ENCODE data around the gene LIMA1.
"Not testable (repeated sequence)": the region's sequence is repeated elsewhere in the genome, so short reads cannot be mapped to it uniquely, and the experiment has no call there.

LIMA1 gene

DNA sequence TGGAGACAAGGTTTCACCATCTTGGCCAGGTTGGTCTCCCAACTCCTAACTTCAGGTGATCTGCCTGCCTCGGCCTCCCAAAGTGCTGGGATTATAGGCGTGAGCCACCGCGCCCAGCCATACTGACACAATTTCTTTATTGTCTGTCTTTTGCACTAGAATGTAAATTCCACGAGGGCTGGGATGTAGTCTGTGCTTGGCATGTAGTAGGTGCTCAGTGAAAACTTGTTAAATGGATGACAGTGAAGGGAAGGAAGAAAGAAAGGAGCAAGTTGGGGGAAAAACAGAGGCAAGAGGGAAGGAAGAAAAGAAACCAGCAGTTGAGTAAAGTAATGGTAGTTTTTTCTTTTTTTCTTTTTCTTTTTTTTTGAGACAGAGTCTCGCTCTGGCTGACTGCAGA lies 53.1 kb downstream of the LIMA1 start:
- Histone ChIP-seq H3K4me1 (ENCODE audit: control insufficient read depth, insufficient read depth, low read length) (peaks cover 4% of the 10 kb centered on the region), H3K27me3 (ENCODE audit: control insufficient read depth, insufficient read depth, low read length) (no peaks in the 10 kb centered on the region), H3K9me3 (replicated peaks; ENCODE audit: low read length) (no peaks in the 10 kb centered on the region), H3K36me3 (ENCODE audit: insufficient read depth, low read length) (no peaks in the 10 kb centered on the region), H3K4me2 (ENCODE audit: low read length) (no peak overlapping the region), H3K9ac (ENCODE audit: low read depth, low read length) (no peak overlapping the region), H3K4me3 (ENCODE audit: low read length) (no peak overlapping the region)

DNA sequence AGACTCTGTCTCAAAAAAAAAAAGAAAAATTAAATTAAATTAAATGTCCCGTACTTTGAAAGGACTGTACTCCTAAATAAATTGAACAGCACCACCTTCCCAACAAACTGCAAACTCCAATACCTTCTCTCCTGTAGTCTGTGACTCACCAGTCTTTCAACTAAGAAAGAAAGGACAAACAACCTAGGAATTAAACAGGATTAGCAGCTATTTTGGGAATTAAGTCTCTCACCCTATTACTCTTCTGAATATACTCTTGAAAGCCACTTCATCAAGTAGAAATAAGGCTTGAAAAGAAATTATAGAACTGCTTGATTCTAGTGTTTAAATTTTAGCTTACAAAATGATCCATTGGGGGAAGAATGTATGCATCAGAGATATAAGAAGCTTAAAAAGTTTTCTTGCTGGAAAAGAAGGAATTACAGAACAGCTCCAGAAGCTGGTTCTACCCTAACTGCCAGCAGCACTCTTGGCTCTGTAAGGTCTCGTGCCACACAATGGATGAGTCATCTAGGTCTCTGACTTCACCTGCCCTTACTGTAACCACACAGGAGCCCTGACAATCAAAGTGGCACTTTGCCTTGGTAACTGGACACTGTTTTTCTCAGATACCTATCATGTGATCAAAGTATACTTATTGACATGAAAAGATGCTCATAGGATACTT lies 59.2 kb downstream of the LIMA1 start:
- Histone ChIP-seq H3K4me1 (ENCODE audit: control insufficient read depth, insufficient read depth, low read length) (peaks cover 13% of the 10 kb centered on the region), H3K36me3 (ENCODE audit: insufficient read depth, low read length) (peaks cover 6% of the 10 kb centered on the region), H3K9ac (ENCODE audit: low read depth, low read length) (no peak overlapping the region), H3K27me3 (ENCODE audit: control insufficient read depth, insufficient read depth, low read length) (no peaks in the 10 kb centered on the region), H3K4me3 (ENCODE audit: low read length) (no peak overlapping the region), H3K9me3 (replicated peaks; ENCODE audit: low read length) (no peaks in the 10 kb centered on the region), H3K4me2 (ENCODE audit: low read length) (no peak overlapping the region)

DNA sequence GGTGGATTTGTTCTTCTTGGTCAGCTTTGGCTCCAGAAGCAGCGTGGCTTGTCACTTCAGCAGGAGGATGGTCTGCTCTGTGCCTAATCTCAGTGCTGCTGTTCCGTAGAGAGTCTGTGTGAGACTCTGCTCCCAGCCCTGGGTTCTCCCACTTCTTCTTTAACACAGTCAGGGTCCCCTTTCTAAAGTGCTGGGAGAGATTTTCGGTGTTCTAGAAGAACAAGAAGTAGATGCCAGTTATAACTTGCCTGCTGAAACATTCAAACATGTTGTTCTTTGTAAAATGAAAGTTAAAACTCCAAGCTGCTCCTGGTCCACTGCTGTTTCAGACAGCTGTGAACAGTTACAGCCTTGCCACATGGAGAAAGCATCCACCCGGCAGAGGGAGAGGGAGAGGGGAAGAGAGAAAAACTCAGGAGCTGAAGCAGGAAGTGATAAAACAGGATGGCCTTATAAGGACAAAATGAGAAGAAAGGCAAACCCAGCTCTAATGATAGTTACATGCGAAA lies 61.0 kb downstream of the LIMA1 start:
- Histone ChIP-seq H3K9me3 (replicated peaks; ENCODE audit: low read length) (no peaks in the 10 kb centered on the region), H3K4me1 (ENCODE audit: control insufficient read depth, insufficient read depth, low read length) (peaks cover 19% of the 10 kb centered on the region), H3K36me3 (ENCODE audit: insufficient read depth, low read length) (peaks cover 18% of the 10 kb centered on the region), H3K27me3 (ENCODE audit: control insufficient read depth, insufficient read depth, low read length) (no peaks in the 10 kb centered on the region), H3K9ac (ENCODE audit: low read depth, low read length) (peak overlapping the region; percentile 95), H3K4me3 (ENCODE audit: low read length) (peak overlapping the region; percentile 78), H3K4me2 (ENCODE audit: low read length) (peak overlapping the region; percentile 81)

DNA sequence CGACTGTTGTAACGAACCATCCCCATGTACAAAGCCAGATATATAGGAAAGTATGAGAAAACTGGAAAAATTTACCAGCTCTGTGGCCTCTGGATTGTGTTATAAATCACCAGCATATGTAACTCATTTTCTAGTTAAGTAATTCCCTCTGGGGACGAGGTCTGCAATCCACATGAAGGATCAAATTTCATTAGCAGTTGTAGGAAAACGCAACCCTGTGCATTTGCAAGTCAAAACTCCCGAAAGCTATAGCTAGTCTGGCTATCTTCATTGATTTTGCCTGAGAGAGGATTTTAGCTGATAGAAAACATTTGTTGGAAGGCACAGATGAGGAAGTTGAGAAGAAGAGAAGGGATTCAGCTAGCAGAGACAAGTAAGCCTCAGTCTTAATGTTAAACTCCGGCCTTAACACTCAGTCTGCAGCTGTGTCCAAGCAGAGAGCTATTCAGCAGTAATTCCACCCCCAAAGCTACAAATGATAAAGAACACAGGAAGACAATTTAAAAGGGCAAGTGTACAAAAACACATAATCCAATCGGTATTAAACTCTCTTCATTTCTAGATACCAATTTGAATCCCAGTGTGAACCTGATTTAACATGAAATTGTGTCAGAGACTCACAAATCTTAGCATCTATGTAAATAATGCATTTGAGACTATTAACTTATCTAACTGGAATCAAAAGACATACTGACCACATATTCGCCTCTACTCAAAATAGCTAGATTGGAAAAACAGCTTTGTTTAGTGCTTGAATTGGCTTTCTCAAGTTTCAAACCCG lies 61.9 kb downstream of the LIMA1 start:
- no peaks in the 10 kb centered on the region for H3K27me3 ChIP-seq (ENCODE audit: control insufficient read depth, insufficient read depth, low read length)
- peak overlapping the region; percentile 78 for H3K4me3 ChIP-seq (ENCODE audit: low read length)
- peaks cover 19% of the 10 kb centered on the region for H3K4me1 ChIP-seq (ENCODE audit: control insufficient read depth, insufficient read depth, low read length)
- H3K36me3 ChIP-seq (ENCODE audit: insufficient read depth, low read length), result peaks cover 18% of the 10 kb centered on the region
- H3K9me3 ChIP-seq (replicated peaks; ENCODE audit: low read length), result no peaks in the 10 kb centered on the region
- peak overlapping the region; percentile 95 for H3K9ac ChIP-seq (ENCODE audit: low read depth, low read length)
- H3K4me2 ChIP-seq (ENCODE audit: low read length), result peak overlapping the region; percentile 81

DNA sequence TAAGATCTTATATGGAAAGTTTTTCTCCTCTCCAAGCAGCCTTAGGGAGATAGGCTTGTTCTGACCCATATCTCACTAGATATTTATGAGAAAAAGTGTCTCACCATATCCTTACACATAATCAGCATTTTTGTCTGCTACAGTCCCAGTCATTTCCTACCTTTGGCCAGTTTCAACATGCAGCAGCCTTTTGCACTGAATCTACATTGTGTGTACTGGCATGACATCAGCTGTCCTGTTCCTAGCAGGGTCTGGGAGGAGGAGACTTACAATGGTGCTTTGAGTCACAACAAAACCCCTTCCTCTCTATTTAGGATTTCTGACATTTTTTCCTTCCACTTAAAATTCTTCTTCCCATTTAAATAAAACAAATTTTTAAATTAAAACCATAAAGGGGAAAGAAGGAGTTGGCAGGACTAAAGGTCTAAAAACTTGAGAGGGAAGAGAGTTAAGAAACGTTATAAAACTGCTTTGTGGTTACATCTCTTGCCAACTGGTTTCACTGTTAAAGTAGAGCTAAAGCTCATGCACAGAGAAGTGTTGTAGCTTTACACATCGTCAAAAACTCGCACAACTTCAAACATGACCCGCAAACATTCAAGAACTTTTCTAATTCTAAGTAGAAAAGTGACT lies 62.8 kb downstream of the LIMA1 start:
- peaks cover 19% of the 10 kb centered on the region for H3K4me1 ChIP-seq (ENCODE audit: control insufficient read depth, insufficient read depth, low read length)
- peak overlapping the region; percentile 95 for H3K9ac ChIP-seq (ENCODE audit: low read depth, low read length)
- peak overlapping the region; percentile 78 for H3K4me3 ChIP-seq (ENCODE audit: low read length)
- no peaks in the 10 kb centered on the region for H3K27me3 ChIP-seq (ENCODE audit: control insufficient read depth, insufficient read depth, low read length)
- peaks cover 18% of the 10 kb centered on the region for H3K36me3 ChIP-seq (ENCODE audit: insufficient read depth, low read length)
- peak overlapping the region; percentile 81 for H3K4me2 ChIP-seq (ENCODE audit: low read length)
- no peaks in the 10 kb centered on the region for H3K9me3 ChIP-seq (replicated peaks; ENCODE audit: low read length)

DNA sequence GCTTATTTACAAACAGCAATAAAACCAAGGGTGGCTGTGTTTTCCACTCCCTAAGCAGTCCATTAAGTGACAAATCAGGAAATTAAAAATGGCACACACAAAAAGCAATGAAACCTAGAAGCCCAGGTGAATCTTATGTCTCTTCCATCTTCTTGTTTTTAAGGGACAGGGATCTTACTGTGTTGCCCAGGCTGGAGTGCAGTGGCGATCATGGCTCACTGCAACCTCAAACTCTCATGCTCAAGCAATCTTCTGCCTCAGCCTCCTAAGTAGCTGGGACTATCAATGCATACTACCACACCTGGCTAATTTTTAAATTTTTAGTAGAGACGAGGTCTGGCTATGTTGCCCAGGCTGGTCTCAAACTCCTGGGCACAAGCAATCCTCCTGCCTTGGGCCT lies 63.8 kb downstream of the LIMA1 start:
- peaks cover 18% of the 10 kb centered on the region for H3K36me3 ChIP-seq (ENCODE audit: insufficient read depth, low read length)
- H3K9me3 ChIP-seq (replicated peaks; ENCODE audit: low read length), result no peaks in the 10 kb centered on the region
- H3K9ac ChIP-seq (ENCODE audit: low read depth, low read length), result peak overlapping the region; percentile 95
- peaks cover 22% of the 10 kb centered on the region for H3K4me1 ChIP-seq (ENCODE audit: control insufficient read depth, insufficient read depth, low read length)
- peak overlapping the region; percentile 78 for H3K4me3 ChIP-seq (ENCODE audit: low read length)
- H3K27me3 ChIP-seq (ENCODE audit: control insufficient read depth, insufficient read depth, low read length), result no peaks in the 10 kb centered on the region
- H3K4me2 ChIP-seq (ENCODE audit: low read length), result peak overlapping the region; percentile 81

DNA sequence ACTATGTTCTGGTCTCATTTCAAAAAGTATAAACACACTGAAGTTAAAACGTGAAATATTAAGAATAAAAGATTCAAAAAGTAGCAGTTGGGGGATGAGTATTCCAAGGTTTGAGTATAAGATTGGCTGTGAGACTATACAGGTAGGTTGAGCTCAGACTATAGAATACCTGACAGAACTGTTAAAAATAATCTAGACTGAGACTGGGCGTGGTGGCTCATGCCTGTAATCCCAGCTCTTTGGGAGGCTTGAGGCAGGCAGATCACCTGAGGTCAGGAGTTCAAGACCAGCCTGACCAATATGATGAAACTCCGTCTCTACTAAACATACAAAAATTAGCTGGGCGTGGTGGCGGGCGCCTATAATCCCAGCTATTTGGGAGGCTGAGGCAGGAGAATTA lies 64.3 kb downstream of the LIMA1 start:
- peak overlapping the region; percentile 81 for H3K4me2 ChIP-seq (ENCODE audit: low read length)
- not testable (repeated sequence) for H3K9ac ChIP-seq (ENCODE audit: low read depth, low read length); H3K9me3 ChIP-seq (replicated peaks; ENCODE audit: low read length); H3K27me3 ChIP-seq (ENCODE audit: control insufficient read depth, insufficient read depth, low read length)
- peak overlapping the region; percentile 16 for H3K4me3 ChIP-seq (ENCODE audit: low read length)
- peaks cover 16% of the 10 kb centered on the region for H3K4me1 ChIP-seq (ENCODE audit: control insufficient read depth, insufficient read depth, low read length)
- H3K36me3 ChIP-seq (ENCODE audit: insufficient read depth, low read length), result peaks cover 18% of the 10 kb centered on the region

DNA sequence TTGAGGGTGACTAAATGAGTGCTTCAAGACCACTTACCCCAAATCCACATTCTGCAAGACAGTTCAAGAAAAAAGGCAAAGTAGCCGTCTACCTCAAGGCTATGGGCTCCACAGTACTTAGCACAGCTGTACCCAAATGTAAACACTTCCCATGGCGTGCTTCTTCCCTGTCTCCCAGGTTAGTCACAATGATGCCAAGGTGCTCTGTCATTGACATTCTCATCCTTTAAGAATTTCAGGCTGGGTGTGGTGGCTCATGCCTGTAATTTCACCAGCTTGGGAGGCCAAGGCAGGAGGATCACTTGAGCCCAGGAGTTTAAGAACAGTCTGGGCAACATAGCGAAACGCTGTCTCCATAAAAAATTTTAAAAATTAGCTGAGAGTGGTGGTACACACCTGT lies 64.9 kb downstream of the LIMA1 start:
- H3K9me3 ChIP-seq (replicated peaks; ENCODE audit: low read length), result no peaks in the 10 kb centered on the region
- no peaks in the 10 kb centered on the region for H3K27me3 ChIP-seq (ENCODE audit: control insufficient read depth, insufficient read depth, low read length)
- peak overlapping the region; percentile 81 for H3K4me2 ChIP-seq (ENCODE audit: low read length)
- peak overlapping the region; percentile 16 for H3K4me3 ChIP-seq (ENCODE audit: low read length)
- peaks cover 19% of the 10 kb centered on the region for H3K4me1 ChIP-seq (ENCODE audit: control insufficient read depth, insufficient read depth, low read length)
- H3K9ac ChIP-seq (ENCODE audit: low read depth, low read length), result no peak overlapping the region
- peaks cover 18% of the 10 kb centered on the region for H3K36me3 ChIP-seq (ENCODE audit: insufficient read depth, low read length)

DNA sequence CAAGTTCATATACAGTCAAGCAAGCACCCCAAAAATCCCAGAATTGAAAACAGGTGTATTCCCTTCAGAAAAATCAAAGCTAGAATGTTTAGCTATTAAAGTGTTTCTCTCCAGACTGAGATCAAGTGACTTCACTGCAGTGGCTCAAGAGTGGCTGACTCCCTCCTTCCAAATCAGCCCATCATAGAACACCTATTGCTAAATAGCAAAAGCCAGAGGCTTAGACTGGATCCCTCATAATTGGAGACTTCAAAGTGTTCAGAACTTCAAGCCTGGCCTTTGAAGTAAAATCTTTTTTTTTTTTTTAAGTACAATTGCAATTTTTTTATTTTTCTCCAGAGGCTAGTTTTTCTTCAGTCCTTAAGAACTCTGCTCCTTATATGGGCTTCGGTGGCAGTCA lies 66.1 kb downstream of the LIMA1 start:
- Histone ChIP-seq H3K4me1 (ENCODE audit: control insufficient read depth, insufficient read depth, low read length) (peaks cover 17% of the 10 kb centered on the region), H3K9ac (ENCODE audit: low read depth, low read length) (no peak overlapping the region), H3K4me3 (ENCODE audit: low read length) (no peak overlapping the region)

DNA sequence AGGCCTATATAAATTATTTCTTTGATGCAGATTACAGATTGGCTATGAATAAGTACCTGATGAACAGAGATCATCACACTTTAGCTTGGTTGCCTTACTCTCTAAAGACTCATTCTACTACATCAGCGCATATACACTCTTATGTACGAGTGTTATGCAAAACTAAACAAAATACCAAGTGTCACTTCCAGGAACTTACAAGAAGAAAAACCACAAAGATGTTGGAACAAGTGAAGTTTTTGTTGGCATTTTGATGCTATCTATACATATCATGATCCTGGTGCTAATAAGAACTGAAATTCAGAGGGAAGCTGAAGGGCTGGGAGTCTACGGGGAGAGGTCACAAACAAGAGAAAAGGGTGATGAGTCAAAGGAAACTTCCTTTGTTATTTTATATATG lies 68.3 kb downstream of the LIMA1 start:
- Histone ChIP-seq H3K4me2 (ENCODE audit: low read length) (peak overlapping the region; percentile 45), H3K27me3 (ENCODE audit: control insufficient read depth, insufficient read depth, low read length) (no peaks in the 10 kb centered on the region), H3K4me3 (ENCODE audit: low read length) (no peak overlapping the region), H3K9me3 (replicated peaks; ENCODE audit: low read length) (no peaks in the 10 kb centered on the region), H3K36me3 (ENCODE audit: insufficient read depth, low read length) (peaks cover 29% of the 10 kb centered on the region), H3K9ac (ENCODE audit: low read depth, low read length) (no peak overlapping the region), H3K4me1 (ENCODE audit: control insufficient read depth, insufficient read depth, low read length) (peaks cover 27% of the 10 kb centered on the region)

More for the DNA sequence above, 66.1 kb downstream of the LIMA1 start:
- Histone ChIP-seq H3K4me2 (ENCODE audit: low read length) (no peak overlapping the region), H3K9me3 (replicated peaks; ENCODE audit: low read length) (no peaks in the 10 kb centered on the region), H3K27me3 (ENCODE audit: control insufficient read depth, insufficient read depth, low read length) (no peaks in the 10 kb centered on the region), H3K36me3 (ENCODE audit: insufficient read depth, low read length) (peaks cover 21% of the 10 kb centered on the region)

DNA sequence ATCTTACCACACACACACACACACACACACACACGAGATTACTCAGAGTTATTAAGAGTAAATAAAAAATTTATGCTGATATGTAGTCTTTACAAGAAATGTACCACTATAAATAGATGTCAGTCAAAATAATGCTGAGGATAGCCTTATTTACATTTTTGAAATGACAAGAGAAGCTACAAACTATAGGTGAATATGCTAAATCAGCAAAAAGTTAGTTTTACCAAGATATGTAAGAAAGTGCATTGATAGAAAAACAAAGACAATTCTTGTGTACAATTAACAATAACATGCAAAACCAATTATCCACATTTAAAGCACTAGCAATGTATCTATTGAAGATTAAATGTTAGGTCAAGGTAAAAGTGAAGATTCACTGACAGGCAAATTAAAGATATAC lies 69.3 kb downstream of the LIMA1 start:
- no peaks in the 10 kb centered on the region for H3K27me3 ChIP-seq (ENCODE audit: control insufficient read depth, insufficient read depth, low read length)
- peaks cover 25% of the 10 kb centered on the region for H3K36me3 ChIP-seq (ENCODE audit: insufficient read depth, low read length)
- no peak overlapping the region for H3K9ac ChIP-seq (ENCODE audit: low read depth, low read length)
- no peak overlapping the region for H3K4me2 ChIP-seq (ENCODE audit: low read length)
- no peak overlapping the region for H3K4me3 ChIP-seq (ENCODE audit: low read length)
- H3K9me3 ChIP-seq (replicated peaks; ENCODE audit: low read length), result no peaks in the 10 kb centered on the region
- peaks cover 24% of the 10 kb centered on the region for H3K4me1 ChIP-seq (ENCODE audit: control insufficient read depth, insufficient read depth, low read length)
